Peyer's patch (tissue), 4 donors: ENCODE results near the gene RASA4.
"Not testable (repeated sequence)": the region's sequence is repeated elsewhere in the genome, so short reads cannot be mapped to it uniquely, and the experiment has no call there.

Experiments
- POLR2A ChIP-seq, 2 donors: fragments of 450-650 bp; IDR thresholded peaks; one replicate each; pipeline ENCODE4 v1.5.1; 2017; ENCODE audit warnings: antibody characterized with exemption in 2 of 2, mild to moderate bottlenecking in 2 of 2, moderate library complexity in 2 of 2
- TF ChIP-seq, protein P1 (sequence below), 6 experiments: fragments of 450-650 bp in 4 of 6; fragments of 200-600 bp in 2 of 6; sonication (generic) in 1 of 6; IDR thresholded peaks; one replicate each; pipeline ENCODE4 v1.5.1; 2017 to 2019; ENCODE audit warnings: antibody characterized with exemption in 6 of 6, mild to moderate bottlenecking in 3 of 6, moderate library complexity in 1 of 6

DNA sequence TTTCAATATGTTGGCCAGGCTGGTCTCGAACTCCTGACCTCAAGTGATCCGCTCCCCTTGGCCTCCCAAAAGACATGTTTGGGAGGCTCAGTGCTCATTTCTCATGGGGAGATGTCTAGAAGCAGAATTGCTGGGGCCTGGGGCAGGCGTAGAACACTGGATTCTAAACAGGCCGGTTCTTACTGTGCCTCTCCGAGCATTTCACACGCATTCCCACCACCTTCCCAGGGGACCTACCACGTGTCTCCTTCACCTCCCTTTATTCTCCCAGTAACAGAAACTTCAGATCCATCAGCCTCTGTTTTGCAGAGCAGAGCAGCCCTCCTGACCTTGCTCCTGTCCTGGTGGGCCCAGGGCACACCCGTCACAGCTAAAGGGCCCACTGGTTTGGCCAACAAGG is 89.4 kb downstream of the RASA4 start:
- TF ChIP-seq, protein P1, sequence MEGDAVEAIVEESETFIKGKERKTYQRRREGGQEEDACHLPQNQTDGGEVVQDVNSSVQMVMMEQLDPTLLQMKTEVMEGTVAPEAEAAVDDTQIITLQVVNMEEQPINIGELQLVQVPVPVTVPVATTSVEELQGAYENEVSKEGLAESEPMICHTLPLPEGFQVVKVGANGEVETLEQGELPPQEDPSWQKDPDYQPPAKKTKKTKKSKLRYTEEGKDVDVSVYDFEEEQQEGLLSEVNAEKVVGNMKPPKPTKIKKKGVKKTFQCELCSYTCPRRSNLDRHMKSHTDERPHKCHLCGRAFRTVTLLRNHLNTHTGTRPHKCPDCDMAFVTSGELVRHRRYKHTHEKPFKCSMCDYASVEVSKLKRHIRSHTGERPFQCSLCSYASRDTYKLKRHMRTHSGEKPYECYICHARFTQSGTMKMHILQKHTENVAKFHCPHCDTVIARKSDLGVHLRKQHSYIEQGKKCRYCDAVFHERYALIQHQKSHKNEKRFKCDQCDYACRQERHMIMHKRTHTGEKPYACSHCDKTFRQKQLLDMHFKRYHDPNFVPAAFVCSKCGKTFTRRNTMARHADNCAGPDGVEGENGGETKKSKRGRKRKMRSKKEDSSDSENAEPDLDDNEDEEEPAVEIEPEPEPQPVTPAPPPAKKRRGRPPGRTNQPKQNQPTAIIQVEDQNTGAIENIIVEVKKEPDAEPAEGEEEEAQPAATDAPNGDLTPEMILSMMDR (IDR thresholded peaks at IDR 0.05) = not testable (repeated sequence)
- TF ChIP-seq POLR2A (IDR thresholded peaks at IDR 0.05) = not testable (repeated sequence)
